Gastrocnemius medialis (tissue), 4 donors: Measurements from ENCODE around the gene SUN1. TPM values are rescaled to one million over a fixed set of nuclear protein-coding genes. Genes with fewer than 3 reads are reported as not detected.
A peak's percentile ranks its signal among the peaks of the same experiment; 100 is the strongest.

Experiments
- ATAC-seq, 2 donors: fragments of 150-250 bp; one replicate each; pipeline ENCODE4 v1.9.1; 2016
- DNase-seq, 2 donors: peaks; one replicate each; pipeline ENCODE4 v3.0.0-alpha.2; 2019
- H3K27ac ChIP-seq, 4 donors: fragments of 200-600 bp; sonication (generic); 1 replicate in 1 of 4; 2 replicates in 3 of 4; pipeline ENCODE4 v1.5.1; 2016 to 2018; ENCODE audit warnings: mild to moderate bottlenecking in 2 of 4, moderate library complexity in 1 of 4
- H3K27me3 ChIP-seq, 3 donors: fragments of 200-600 bp; sonication (generic) in 2 of 3; 1 replicate in 1 of 3; 2 replicates in 2 of 3; pipeline versions ENCODE4 v1.5.1 to v1.6.0; 2016 to 2019; ENCODE audit warnings: mild to moderate bottlenecking in 1 of 3, moderate library complexity in 1 of 3
- H3K36me3 ChIP-seq, 2 donors: fragments of 200-600 bp; sonication (generic) in 1 of 2; one replicate each; pipeline ENCODE4 v1.5.1; 2017 to 2018
- H3K4me1 ChIP-seq, 2 donors: fragments of 200-600 bp; sonication (generic) in 1 of 2; one replicate each; pipeline ENCODE4 v1.5.1; 2016 to 2017; ENCODE audit warnings: mild to moderate bottlenecking in 2 of 2
- H3K4me3 ChIP-seq, 4 donors: fragments of 200-600 bp; sonication (generic) in 3 of 4; 1 replicate in 1 of 4; 2 replicates in 3 of 4; pipeline ENCODE4 v1.5.1; 2016 to 2019; ENCODE audit warnings: mild to moderate bottlenecking in 2 of 4
- H3K9me3 ChIP-seq, 3 donors: fragments of 200-600 bp; sonication (generic) in 2 of 3; 1 replicate in 1 of 3; 2 replicates in 2 of 3; pipeline ENCODE4 v1.5.1; 2016 to 2019
- CTCF ChIP-seq, 5 experiments: fragments of 450-650 bp in 3 of 5; fragments of 200-600 bp in 2 of 5; sonication (generic) in 2 of 5; IDR thresholded peaks in 4 of 5; conservative IDR thresholded peaks in 1 of 5; 1 replicate in 4 of 5; 2 replicates in 1 of 5; pipeline ENCODE4 v1.5.1; 2016 to 2019; ENCODE audit warnings: antibody characterized with exemption in 5 of 5, mild to moderate bottlenecking in 3 of 5, moderate library complexity in 3 of 5
- POLR2A ChIP-seq, 2 donors: fragments of 450-650 bp; IDR thresholded peaks; one replicate each; pipeline ENCODE4 v1.6.1; 2017; ENCODE audit warnings: antibody characterized with exemption in 2 of 2, mild to moderate bottlenecking in 2 of 2, moderate library complexity in 2 of 2
- in situ Hi-C, 4 donors: fragments of 200-750 bp; cut with MboI; loops; one replicate each; pipeline versions ENCODE4 v1.15.0 to v1.8.0; 2017; ENCODE audit warnings: low sequenced_read_pairs in 4 of 4
- intact Hi-C: fragments of 100-400 bp; cut with DNase I; formaldehyde crosslinking; loops from one replicate; pipeline ENCODE4 v1.15.1; 2023; ENCODE audit warnings: low total_unique reads
- total RNA-seq, 4 donors: library from RNA; depleted of rRNA; stranded (reverse); fragments of >200 nt; gene quantifications; one replicate each; pipeline versions ENCODE4 v1.1.0 to v1.2.3, GENCODE V29; 2016

SUN1 gene
- total RNA-seq, 4 donors from 2014 or later = 112 to 154 (median 132) TPM

GRCh38 chr7:785416-785815, 46.9 kb upstream of the SUN1 start:
- in situ Hi-C loops (loop anchor here (5.0 to 10.0 kb wide), 3 partner anchors 79 to 89 kb away; partner anchors contain the start of gene GET4 (in 1 of the 4)), intact Hi-C loops (loop anchor here (10.0 kb wide), 1 partner anchor 169 kb away; the partner anchor contains the start of gene ADAP1)
- Histone ChIP-seq H3K27ac (no peak overlapping the region), H3K4me1 (peaks cover 5 to 7% of the 10 kb centered on the region in 2 donors), H3K27me3 (no peaks in the 10 kb centered on the region), H3K4me3 (no peak overlapping the region), H3K9me3 (no peaks in the 10 kb centered on the region), H3K36me3 (peaks cover 0 to 14% of the 10 kb centered on the region in 2 donors)
- no peak for DNase-seq
- TF ChIP-seq CTCF (IDR thresholded peaks at IDR 0.05 in 4 of 5, conservative IDR thresholded peaks at IDR 0.05 in 1 of 5) (no peak), POLR2A (IDR thresholded peaks at IDR 0.05) (no peak)
- no peak for ATAC-seq

DNA sequence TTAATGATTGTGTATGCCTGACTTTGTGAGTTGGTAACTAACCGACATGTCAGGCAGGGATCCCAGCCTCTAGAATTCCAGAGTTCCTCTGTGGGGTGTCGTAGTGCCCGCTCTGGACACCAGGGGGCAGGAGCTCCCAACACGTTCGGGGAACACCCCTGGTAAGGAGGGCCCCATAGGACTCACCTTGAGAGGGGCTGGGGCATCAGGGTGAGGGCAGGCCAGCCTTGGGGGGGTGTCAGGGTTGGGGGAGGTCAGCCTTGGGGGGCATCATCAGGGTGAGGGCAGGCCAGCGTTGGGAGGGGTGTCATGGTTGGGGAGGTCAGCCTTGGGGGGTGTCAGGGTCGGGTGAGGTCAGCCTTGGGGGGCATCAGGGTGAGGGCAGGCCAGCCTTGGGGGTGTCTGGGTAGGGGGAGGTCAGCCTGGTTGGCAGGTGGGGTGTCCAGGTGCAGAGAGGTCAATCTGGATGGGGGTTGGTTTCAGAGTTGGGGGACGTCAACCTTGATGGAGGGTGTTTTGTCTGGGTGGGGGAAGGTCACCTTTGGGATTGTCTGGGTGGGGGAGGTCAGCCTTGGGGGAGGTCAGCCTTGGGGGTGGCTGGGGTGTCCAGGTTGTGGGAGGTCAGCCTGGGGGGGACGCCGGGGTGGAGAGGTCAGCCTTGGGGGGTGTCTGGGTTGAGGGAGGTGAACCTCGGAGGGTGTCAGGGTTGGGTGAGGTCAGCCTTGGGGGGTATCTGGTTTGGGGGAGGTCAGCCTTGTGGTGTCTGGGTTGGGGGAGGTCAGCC, 45.6 kb upstream of the SUN1 start:
- H3K27ac ChIP-seq = no peak overlapping the region
- peaks cover 5 to 10% of the 10 kb centered on the region in 2 donors for H3K4me1 ChIP-seq
- intact Hi-C loops = loop anchor here (1.0 to 10.0 kb wide), 2 partner anchors 87 to 168 kb away; partner anchors contain the start of gene ADAP1
- H3K4me3 ChIP-seq = no peak overlapping the region
- DNase-seq = peak; percentile 40 to 73
- H3K9me3 ChIP-seq = no peaks in the 10 kb centered on the region
- in situ Hi-C loops = loop anchor here (5.0 to 10.0 kb wide), 3 partner anchors 78 to 88 kb away; partner anchors contain the start of gene GET4 (in 1 of the 4)
- TF ChIP-seq CTCF (IDR thresholded peaks at IDR 0.05 in 4 of 5, conservative IDR thresholded peaks at IDR 0.05 in 1 of 5) (peak; percentile 86 to 94 (median 91)), POLR2A (IDR thresholded peaks at IDR 0.05) (no peak)
- peak; percentile 66 to 86 for ATAC-seq
- H3K36me3 ChIP-seq = peaks cover 0 to 14% of the 10 kb centered on the region in 2 donors
- no peaks in the 10 kb centered on the region for H3K27me3 ChIP-seq

DNA sequence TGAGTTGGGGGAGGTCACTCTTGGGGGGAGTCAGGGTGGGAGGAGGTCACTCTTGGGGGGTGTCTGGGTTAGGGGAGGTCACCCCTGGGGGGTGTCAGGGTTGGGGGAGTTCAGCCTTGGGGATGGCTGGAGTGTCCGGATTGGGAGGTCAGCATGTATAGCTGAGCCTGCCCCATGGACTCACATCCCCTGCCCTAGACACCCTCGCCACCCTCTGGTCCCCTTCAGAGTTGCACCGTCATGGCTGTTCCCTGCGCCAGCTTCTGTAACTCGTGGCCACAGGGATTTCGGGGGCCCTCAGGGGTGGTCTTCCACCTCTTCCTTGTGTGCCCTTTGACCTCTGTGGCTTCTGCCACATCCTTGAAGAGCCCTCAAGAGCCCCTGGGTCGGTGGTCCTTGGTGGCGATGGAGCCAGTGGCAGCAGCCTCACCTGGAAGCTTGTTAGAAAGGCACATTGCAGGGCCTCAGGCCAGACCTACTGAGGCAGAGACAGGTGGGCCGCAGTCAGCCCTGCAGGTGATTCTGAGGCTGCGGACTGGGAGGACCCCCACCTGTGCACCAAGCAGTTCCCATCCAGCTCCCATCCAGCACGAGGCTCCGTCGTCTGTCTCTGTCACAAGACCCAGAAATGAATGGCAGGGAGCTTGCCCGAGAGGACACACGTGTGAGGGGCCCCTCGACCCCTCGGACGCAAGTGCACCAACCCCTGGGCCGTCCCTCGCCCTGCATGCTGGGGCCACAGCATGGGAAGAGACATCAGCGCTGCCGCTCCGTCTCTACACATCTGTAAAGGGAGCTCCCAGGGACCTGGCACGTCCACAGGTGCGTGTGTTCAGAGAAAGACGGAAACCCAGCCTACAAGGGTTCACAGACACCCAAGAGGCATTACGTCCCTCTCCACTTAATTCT, 44.7 kb upstream of the SUN1 start:
- no peaks in the 10 kb centered on the region for H3K9me3 ChIP-seq
- peaks cover 0 to 12% of the 10 kb centered on the region in 2 donors for H3K36me3 ChIP-seq
- H3K27ac ChIP-seq = no peak overlapping the region
- no peak for ATAC-seq
- intact Hi-C loops (loop anchor here (10.0 kb wide), 1 partner anchor 167 kb away; the partner anchor contains the start of gene ADAP1), in situ Hi-C loops (loop anchor here (5.0 to 10.0 kb wide), 3 partner anchors 77 to 87 kb away; partner anchors contain the start of gene GET4 (in 1 of the 4))
- H3K27me3 ChIP-seq = no peaks in the 10 kb centered on the region
- peaks cover 5 to 10% of the 10 kb centered on the region in 2 donors for H3K4me1 ChIP-seq
- TF ChIP-seq POLR2A (IDR thresholded peaks at IDR 0.05) (no peak), CTCF (IDR thresholded peaks at IDR 0.05 in 4 of 5, conservative IDR thresholded peaks at IDR 0.05 in 1 of 5) (no peak)
- DNase-seq = no peak
- H3K4me3 ChIP-seq = no peak overlapping the region

- no peak for DNase-seq
- Histone ChIP-seq H3K9me3 (no peaks in the 10 kb centered on the region), H3K27me3 (no peaks in the 10 kb centered on the region), H3K4me1 (peaks cover 17 to 19% of the 10 kb centered on the region in 2 donors), H3K4me3 (no peak overlapping the region), H3K36me3 (no peaks in the 10 kb centered on the region), H3K27ac (peak overlapping the region in 2 of 4 donors; percentile 8 to 34)
- no peak for ATAC-seq
- intact Hi-C loops = no loop called here
- in situ Hi-C loops = no loop called here
- TF ChIP-seq POLR2A (IDR thresholded peaks at IDR 0.05) (no peak), CTCF (IDR thresholded peaks at IDR 0.05 in 4 of 5, conservative IDR thresholded peaks at IDR 0.05 in 1 of 5) (no peak)
These were observed 40.8 kb upstream of the SUN1 start for GRCh38 chr7:791519-791918.
